Natural killer cell (primary cell): Measurements from ENCODE around the gene CD276. TPM values are rescaled to one million over a fixed set of nuclear protein-coding genes. Genes with fewer than 3 reads are reported as not detected.

Experiments
- ATAC-seq, 3 donors: fragments of 150-1000 bp in 2 of 3; fragments of 200-7000 bp in 1 of 3; cut with Tn5 transposase; 1 replicate in 1 of 3; 2 replicates in 2 of 3; pipeline ENCODE4 v1.10.0; 2021; ENCODE audit warnings: mild to moderate bottlenecking in 2 of 3, moderate library complexity in 2 of 3
- DNase-seq, 2 donors: peaks; one replicate each; pipeline versions ENCODE4 v3.0.0 to v3.0.0-alpha.2; 2013 to 2021; ENCODE audit warnings: mixed read lengths in 1 of 2
- H3K27ac ChIP-seq: one replicate; pipeline ENCODE4 v1.5.1; 2013; ENCODE audit warnings: mild to moderate bottlenecking, low read length
- H3K27me3 ChIP-seq: one replicate; pipeline ENCODE4 v1.6.1; 2013; ENCODE audit warnings: low read length; ENCODE audit not compliant: control insufficient read depth, insufficient read depth
- H3K36me3 ChIP-seq: one replicate; pipeline ENCODE4 v1.6.1; 2013; ENCODE audit warnings: low read length; ENCODE audit not compliant: control insufficient read depth, insufficient read depth
- H3K4me1 ChIP-seq: one replicate; pipeline ENCODE4 v1.6.1; 2013; ENCODE audit warnings: low read length; ENCODE audit not compliant: control insufficient read depth, insufficient read depth
- H3K4me3 ChIP-seq: one replicate; pipeline ENCODE4 v1.5.1; 2013; ENCODE audit warnings: low read length
- H3K9me3 ChIP-seq: one replicate; pipeline ENCODE4 v1.6.1; 2013; ENCODE audit warnings: low read length; ENCODE audit not compliant: control insufficient read depth, insufficient read depth
- H3K27ac Mint-ChIP-seq, 2 donors: one replicate each; pipeline ENCODE4 v1.8.0; 2022; ENCODE audit warnings: mild to moderate bottlenecking in 2 of 2, mixed read lengths in 2 of 2, moderate library complexity in 1 of 2
- H3K27me3 Mint-ChIP-seq, 2 donors: one replicate each; pipeline ENCODE4 v1.8.0; 2022; ENCODE audit warnings: low read depth in 2 of 2, mixed read lengths in 2 of 2
- H3K36me3 Mint-ChIP-seq: one replicate; pipeline ENCODE4 v1.8.0; 2022; ENCODE audit warnings: mixed read lengths
- H3K4me1 Mint-ChIP-seq, 2 donors: one replicate each; pipeline ENCODE4 v1.8.0; 2022; ENCODE audit warnings: mixed read lengths in 2 of 2
- H3K4me3 Mint-ChIP-seq: one replicate; pipeline ENCODE4 v1.8.0; 2022; ENCODE audit warnings: mild to moderate bottlenecking, moderate library complexity, mixed read lengths
- H3K9me3 Mint-ChIP-seq, 2 donors: one replicate each; pipeline ENCODE4 v1.8.0; 2022; ENCODE audit warnings: mixed read lengths in 2 of 2
- WGBS: methylation state at CpG from one replicate; pipeline ENCODE4 v1.1.7; 2013; ENCODE audit warnings: missing lambda C conversion rate; ENCODE audit not compliant: insufficient coverage; 5-methylcytosine and 5-hydroxymethylcytosine counted together
- intact Hi-C: fragments of 100-400 bp; cut with micrococcal nuclease; formaldehyde crosslinking; loops from one replicate; pipeline ENCODE4 v1.14.2; 2022
- total RNA-seq, 4 donors: library from RNA; stranded (reverse); fragments of 120-200 nt in 1 of 4; gene quantifications; one replicate each; pipeline versions ENCODE4 v1.2.3 to v1.2.4, GENCODE V29; 2013 to 2022
- TF ChIP-seq, protein P1 (sequence below): fragments of 200-600 bp; IDR thresholded peaks from one replicate; pipeline ENCODE4 v1.8.0; 2022; ENCODE audit warnings: antibody characterized with exemption

Gene CD276
- total RNA-seq, 3 donors from 2014 or later (not counting 1 experiment from before 2014, with no cell fraction given), result not detected

DNA sequence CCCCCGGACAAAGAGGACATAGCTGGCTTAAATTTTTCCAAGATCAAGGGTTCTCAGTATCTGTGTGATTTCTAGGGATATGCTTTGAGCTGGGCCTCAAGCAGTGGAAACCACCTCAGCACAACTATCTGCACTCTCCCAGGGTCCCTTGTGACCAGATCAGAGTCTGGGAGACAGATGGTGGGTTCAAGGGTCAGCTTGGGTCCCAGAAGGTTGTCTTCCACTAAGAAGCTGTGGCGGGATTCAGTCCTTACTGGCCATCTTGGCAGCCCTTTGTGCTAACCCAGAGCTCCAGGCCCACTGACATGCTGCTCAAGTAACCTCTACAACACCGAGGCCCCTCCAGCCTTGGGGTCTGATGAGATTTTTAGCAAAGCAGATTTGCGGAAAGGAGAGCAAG lies 66.3 kb downstream of the CD276 start:
- Histone ChIP-seq H3K4me3 (no peak overlapping the region), H3K27ac (no peak overlapping the region), H3K36me3 (no peaks in the 10 kb centered on the region), H3K27me3 (peaks cover 7% of the 10 kb centered on the region), H3K4me1 (no peaks in the 10 kb centered on the region), H3K9me3 (no peaks in the 10 kb centered on the region)
- Mint-ChIP-seq H3K9me3 (no peaks in the 10 kb centered on the region), H3K27me3 (peaks cover 41 to 58% of the 10 kb centered on the region in 2 donors), H3K27ac (no peak overlapping the region), H3K36me3 (no peaks in the 10 kb centered on the region), H3K4me1 (no peaks in the 10 kb centered on the region), H3K4me3 (no peak overlapping the region)
- DNase-seq (no peak), ATAC-seq (no peak)
- 88% methylated on average over 3 of the region's 4 CpGs for WGBS
- intact Hi-C loops, result no loop called here
- TF ChIP-seq, protein P1, sequence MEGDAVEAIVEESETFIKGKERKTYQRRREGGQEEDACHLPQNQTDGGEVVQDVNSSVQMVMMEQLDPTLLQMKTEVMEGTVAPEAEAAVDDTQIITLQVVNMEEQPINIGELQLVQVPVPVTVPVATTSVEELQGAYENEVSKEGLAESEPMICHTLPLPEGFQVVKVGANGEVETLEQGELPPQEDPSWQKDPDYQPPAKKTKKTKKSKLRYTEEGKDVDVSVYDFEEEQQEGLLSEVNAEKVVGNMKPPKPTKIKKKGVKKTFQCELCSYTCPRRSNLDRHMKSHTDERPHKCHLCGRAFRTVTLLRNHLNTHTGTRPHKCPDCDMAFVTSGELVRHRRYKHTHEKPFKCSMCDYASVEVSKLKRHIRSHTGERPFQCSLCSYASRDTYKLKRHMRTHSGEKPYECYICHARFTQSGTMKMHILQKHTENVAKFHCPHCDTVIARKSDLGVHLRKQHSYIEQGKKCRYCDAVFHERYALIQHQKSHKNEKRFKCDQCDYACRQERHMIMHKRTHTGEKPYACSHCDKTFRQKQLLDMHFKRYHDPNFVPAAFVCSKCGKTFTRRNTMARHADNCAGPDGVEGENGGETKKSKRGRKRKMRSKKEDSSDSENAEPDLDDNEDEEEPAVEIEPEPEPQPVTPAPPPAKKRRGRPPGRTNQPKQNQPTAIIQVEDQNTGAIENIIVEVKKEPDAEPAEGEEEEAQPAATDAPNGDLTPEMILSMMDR, result no peak

DNA sequence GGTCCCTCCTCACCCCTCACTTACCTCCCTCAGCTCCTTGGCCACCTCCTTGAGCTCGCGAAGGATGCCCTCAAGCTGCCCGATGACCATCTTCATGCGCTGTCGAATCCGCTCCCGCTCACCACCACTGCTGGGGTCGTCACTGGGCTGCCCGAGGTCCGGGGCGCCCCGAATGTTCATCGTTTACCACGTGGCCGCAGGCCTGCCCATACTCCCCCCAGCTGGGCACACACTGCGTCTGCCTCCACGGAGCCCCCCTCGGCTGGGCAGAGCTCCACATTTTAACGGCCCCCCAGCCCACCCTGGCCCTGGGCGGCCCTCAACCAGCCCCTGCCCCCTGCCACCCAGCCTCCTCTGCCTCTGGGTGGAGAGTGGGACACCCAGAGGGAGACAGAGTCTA lies 66.8 kb downstream of the CD276 start:
- TF ChIP-seq, protein P1, result no peak

DNA sequence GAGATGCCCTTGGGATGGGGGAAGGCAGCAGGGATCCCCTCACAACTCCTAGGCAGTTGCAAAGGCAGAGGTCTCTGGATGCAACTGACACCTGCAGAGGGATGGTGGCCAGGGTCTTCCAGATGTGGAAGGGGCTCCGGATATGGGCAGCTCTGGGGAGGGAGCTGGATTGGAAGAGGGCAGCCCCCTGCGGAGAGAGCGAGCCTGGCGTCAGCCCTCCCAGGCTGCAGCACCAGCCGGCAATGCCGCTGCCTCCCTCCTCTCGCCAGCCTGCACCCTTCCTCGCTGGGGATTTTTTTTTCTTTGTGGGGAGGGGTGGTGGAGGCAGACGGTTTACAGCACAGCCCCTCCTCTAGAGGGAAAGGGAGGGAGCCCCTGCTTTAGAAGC lies 67.3 kb downstream of the CD276 start:
- Histone ChIP-seq H3K27me3 (peaks cover 7% of the 10 kb centered on the region), H3K27ac (no peak overlapping the region), H3K4me1 (no peaks in the 10 kb centered on the region), H3K9me3 (no peaks in the 10 kb centered on the region), H3K4me3 (no peak overlapping the region), H3K36me3 (no peaks in the 10 kb centered on the region)
- Mint-ChIP-seq H3K27me3 (peaks cover 51 to 61% of the 10 kb centered on the region in 2 donors), H3K27ac (no peak overlapping the region), H3K36me3 (no peaks in the 10 kb centered on the region), H3K9me3 (no peaks in the 10 kb centered on the region), H3K4me1 (no peaks in the 10 kb centered on the region), H3K4me3 (no peak overlapping the region)
- intact Hi-C loops, result no loop called here
- DNase-seq (no peak), ATAC-seq (no peak)
- TF ChIP-seq, protein P1, result no peak
- 8% methylated on average over 7 of the region's 9 CpGs for WGBS

More for the DNA sequence above, 66.8 kb downstream of the CD276 start:
- DNase-seq (no peak), ATAC-seq (no peak)
- H3K27me3 Mint-ChIP-seq, result peaks cover 46 to 61% of the 10 kb centered on the region in 2 donors
- H3K9me3 Mint-ChIP-seq, result no peaks in the 10 kb centered on the region
- H3K27me3 ChIP-seq, result peaks cover 7% of the 10 kb centered on the region
- no peak overlapping the region for H3K27ac Mint-ChIP-seq
- intact Hi-C loops, result no loop called here
- H3K4me3 ChIP-seq, result no peak overlapping the region
- no peaks in the 10 kb centered on the region for H3K36me3 Mint-ChIP-seq
- H3K4me3 Mint-ChIP-seq, result no peak overlapping the region
- no peaks in the 10 kb centered on the region for H3K36me3 ChIP-seq
- H3K9me3 ChIP-seq, result no peaks in the 10 kb centered on the region
- H3K4me1 Mint-ChIP-seq, result no peaks in the 10 kb centered on the region
- no peak overlapping the region for H3K27ac ChIP-seq
- H3K4me1 ChIP-seq, result no peaks in the 10 kb centered on the region
- WGBS, result 80% methylated on average over 20 of the region's 20 CpGs
